ENCODE measurements around the gene ADAMTS18. TPM values are rescaled to one million over a fixed set of nuclear protein-coding genes. Genes with fewer than 3 reads are reported as not detected.

Gene ADAMTS18
- total RNA-seq, 4 donors from 2014 or later: 0.10 to 0.42 (median 0.16) TPM; not detected in 1

DNA sequence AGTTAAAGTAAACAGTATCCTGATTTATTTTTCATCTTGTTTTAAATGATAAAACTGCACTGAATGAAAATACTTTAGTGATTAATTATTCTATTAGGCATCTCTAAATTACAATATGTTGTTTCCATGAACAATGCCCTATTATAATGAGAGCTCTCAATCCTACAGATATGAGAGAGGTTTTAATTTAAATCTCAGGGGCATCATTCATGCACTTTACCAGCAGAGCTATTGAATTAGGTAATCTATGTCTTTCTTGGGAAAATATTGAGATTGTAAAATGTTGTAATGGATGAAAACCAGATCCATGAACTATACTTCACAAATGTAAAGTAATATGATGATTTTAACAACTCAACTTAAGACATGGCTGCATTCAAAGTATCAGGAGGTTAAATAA is 103.8 kb downstream of the ADAMTS18 start:
- TF ChIP-seq POLR2AphosphoS5 (IDR thresholded peaks at IDR 0.05) (no peak), POLR2A (IDR thresholded peaks at IDR 0.05) (no peak), EP300 (IDR thresholded peaks at IDR 0.05) (no peak)
- TF ChIP-seq, protein P1, sequence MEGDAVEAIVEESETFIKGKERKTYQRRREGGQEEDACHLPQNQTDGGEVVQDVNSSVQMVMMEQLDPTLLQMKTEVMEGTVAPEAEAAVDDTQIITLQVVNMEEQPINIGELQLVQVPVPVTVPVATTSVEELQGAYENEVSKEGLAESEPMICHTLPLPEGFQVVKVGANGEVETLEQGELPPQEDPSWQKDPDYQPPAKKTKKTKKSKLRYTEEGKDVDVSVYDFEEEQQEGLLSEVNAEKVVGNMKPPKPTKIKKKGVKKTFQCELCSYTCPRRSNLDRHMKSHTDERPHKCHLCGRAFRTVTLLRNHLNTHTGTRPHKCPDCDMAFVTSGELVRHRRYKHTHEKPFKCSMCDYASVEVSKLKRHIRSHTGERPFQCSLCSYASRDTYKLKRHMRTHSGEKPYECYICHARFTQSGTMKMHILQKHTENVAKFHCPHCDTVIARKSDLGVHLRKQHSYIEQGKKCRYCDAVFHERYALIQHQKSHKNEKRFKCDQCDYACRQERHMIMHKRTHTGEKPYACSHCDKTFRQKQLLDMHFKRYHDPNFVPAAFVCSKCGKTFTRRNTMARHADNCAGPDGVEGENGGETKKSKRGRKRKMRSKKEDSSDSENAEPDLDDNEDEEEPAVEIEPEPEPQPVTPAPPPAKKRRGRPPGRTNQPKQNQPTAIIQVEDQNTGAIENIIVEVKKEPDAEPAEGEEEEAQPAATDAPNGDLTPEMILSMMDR (IDR thresholded peaks at IDR 0.05): no peak
- no peaks in the 10 kb centered on the region for H3K27me3 ChIP-seq
- no peaks in the 10 kb centered on the region for H3K4me1 ChIP-seq
- no peak overlapping the region for H3K4me3 ChIP-seq
- H3K9me3 ChIP-seq: no peaks in the 10 kb centered on the region
- H3K27ac ChIP-seq: no peak overlapping the region
- no peak for DNase-seq (ENCODE audit: low spot score in 2 of 2)
- H3K36me3 ChIP-seq: no peaks in the 10 kb centered on the region

DNA sequence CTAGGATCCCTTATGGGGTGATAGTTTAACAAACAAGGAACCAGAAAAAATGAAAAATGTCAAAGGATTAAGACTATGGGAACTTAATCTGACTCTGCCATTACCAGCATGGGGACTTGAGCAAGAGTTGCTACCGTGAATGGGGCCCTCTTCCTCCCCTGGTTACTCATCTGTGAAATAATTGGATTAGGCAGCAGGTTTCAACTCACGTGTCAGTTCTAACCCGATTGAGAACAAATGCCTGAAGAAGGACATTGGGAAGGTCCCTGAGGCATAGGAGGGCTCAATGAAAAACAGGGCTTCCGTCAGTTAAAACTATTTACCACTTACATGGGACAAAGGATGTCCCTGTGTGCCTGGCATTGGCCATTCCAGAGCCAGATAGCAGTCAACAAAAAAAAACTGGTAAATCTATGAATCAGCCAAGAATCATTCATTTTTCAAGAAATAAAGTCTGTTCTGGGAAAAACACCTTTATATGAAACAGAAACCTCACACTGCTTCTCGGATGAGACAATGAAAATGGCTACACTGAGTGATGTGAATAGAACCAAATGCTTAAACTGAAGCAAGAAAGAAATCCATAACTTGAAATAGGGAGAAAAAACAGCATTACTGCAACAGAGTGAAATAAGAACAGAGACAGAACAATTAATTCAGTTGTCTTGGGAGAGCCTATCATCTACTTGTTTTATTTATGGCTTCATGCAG is 104.3 kb downstream of the ADAMTS18 start:
- TF ChIP-seq, protein P1 (IDR thresholded peaks at IDR 0.05): no peak
- no peak for TF ChIP-seq EP300 (IDR thresholded peaks at IDR 0.05)
- no peak for TF ChIP-seq POLR2AphosphoS5 (IDR thresholded peaks at IDR 0.05)
- TF ChIP-seq POLR2A (IDR thresholded peaks at IDR 0.05): no peak
- DNase-seq (ENCODE audit: low spot score in 2 of 2): no peak
- Histone ChIP-seq H3K27ac (no peak overlapping the region), H3K27me3 (no peaks in the 10 kb centered on the region), H3K4me3 (no peak overlapping the region), H3K36me3 (no peaks in the 10 kb centered on the region), H3K9me3 (no peaks in the 10 kb centered on the region), H3K4me1 (no peaks in the 10 kb centered on the region)
- 59% methylated on average over 5 of the region's 5 CpGs for WGBS

DNA sequence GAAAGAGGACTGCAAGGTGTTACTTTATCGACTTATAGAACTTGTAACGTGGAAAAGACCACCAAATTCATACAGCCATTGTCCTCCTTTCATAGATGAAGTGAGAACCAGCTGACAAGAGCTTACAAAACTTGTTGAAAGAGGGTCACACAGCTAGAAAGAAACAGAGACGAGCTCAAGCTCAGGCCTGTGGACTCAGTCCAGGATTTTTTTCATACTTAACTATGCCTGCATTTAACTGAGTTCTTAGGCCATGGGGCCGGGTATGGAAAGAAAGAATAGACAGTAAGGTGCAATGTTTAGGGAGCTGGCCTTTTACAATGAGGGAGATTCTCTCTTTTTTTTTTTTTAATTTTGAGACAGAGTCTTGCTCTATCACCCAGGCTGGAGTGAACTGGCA is 106.1 kb downstream of the ADAMTS18 start:
- Histone ChIP-seq H3K36me3 (no peaks in the 10 kb centered on the region), H3K27me3 (no peaks in the 10 kb centered on the region), H3K9me3 (no peaks in the 10 kb centered on the region), H3K27ac (no peak overlapping the region), H3K4me1 (no peaks in the 10 kb centered on the region), H3K4me3 (no peak overlapping the region)
- TF ChIP-seq POLR2A (IDR thresholded peaks at IDR 0.05) (no peak), EP300 (IDR thresholded peaks at IDR 0.05) (no peak), POLR2AphosphoS5 (IDR thresholded peaks at IDR 0.05) (no peak)
- TF ChIP-seq, protein P1 (IDR thresholded peaks at IDR 0.05): no peak
- no peak for DNase-seq (ENCODE audit: low spot score in 2 of 2)
- 64% methylated on average over 4 of the region's 4 CpGs for WGBS

DNA sequence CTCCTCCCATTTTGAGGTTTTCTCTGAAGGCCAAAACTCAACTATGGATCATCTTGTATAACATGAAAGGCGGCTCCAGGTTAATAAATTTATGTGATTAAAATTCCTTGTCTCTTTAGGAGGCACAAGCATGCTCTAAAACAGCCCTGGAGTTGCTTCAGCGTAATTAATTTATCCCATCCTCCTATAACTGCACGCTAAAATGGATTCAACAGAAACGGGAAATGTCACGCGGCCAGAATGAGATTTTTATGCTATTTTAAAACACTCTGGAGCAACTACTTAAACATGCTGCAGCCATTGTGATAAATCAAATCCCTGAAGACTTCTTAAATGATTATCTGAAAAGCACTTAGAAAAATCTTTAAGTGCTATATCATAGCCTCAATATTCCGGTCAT is 106.6 kb downstream of the ADAMTS18 start:
- 80% methylated on average over 7 of the region's 7 CpGs for WGBS
- H3K4me1 ChIP-seq: no peaks in the 10 kb centered on the region
- DNase-seq (ENCODE audit: low spot score in 2 of 2): no peak
- no peaks in the 10 kb centered on the region for H3K36me3 ChIP-seq
- H3K9me3 ChIP-seq: no peaks in the 10 kb centered on the region
- no peak overlapping the region for H3K4me3 ChIP-seq
- no peaks in the 10 kb centered on the region for H3K27me3 ChIP-seq
- no peak for TF ChIP-seq POLR2AphosphoS5 (IDR thresholded peaks at IDR 0.05)
- TF ChIP-seq, protein P1 (IDR thresholded peaks at IDR 0.05): no peak
- TF ChIP-seq POLR2A (IDR thresholded peaks at IDR 0.05): no peak
- TF ChIP-seq EP300 (IDR thresholded peaks at IDR 0.05): no peak
- no peak overlapping the region for H3K27ac ChIP-seq

DNA sequence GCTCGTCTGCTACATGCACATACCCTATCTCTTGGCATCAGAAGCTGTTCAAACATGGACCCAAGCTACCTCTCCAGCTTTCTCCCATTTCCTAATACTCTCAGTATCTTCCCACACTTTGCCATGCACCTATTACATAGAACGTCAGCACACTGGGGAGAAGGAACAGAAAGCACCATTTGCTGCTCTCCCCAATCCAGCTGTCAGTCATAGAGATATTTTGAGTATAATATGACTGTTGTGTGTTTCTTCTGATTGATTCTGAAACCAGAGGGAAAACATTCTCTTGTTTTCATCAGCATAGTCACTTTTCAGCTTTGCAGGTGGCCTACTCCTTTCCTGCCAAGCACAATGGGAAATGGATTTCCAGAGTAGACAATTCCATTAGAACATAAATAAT is 107.1 kb downstream of the ADAMTS18 start:
- Histone ChIP-seq H3K27me3 (no peaks in the 10 kb centered on the region), H3K4me3 (no peak overlapping the region), H3K36me3 (no peaks in the 10 kb centered on the region), H3K4me1 (no peaks in the 10 kb centered on the region), H3K27ac (no peak overlapping the region), H3K9me3 (no peaks in the 10 kb centered on the region)
- TF ChIP-seq POLR2A (IDR thresholded peaks at IDR 0.05) (no peak), EP300 (IDR thresholded peaks at IDR 0.05) (no peak), POLR2AphosphoS5 (IDR thresholded peaks at IDR 0.05) (no peak)
- TF ChIP-seq, protein P1 (IDR thresholded peaks at IDR 0.05): no peak
- 85% methylated on average over 2 of the region's 2 CpGs for WGBS
- no peak for DNase-seq (ENCODE audit: low spot score in 2 of 2)

Measured in suprapubic skin (tissue), 4 donors.